ENCODE results near the gene GRIP1.

- no peak for TF ChIP-seq CTCF (IDR thresholded peaks at IDR 0.05)
- TF ChIP-seq POLR2AphosphoS5 (IDR thresholded peaks at IDR 0.05), result no peak
- TF ChIP-seq POLR2A (IDR thresholded peaks at IDR 0.05), result no peak
- TF ChIP-seq EP300 (IDR thresholded peaks at IDR 0.05), result no peak
These were observed 88.4 kb downstream of the GRIP1 start for GRCh38 chr12:66590275-66590985.
